ENCODE data around the gene SIRPG.
"Not testable (repeated sequence)": the region's sequence is repeated elsewhere in the genome, so short reads cannot be mapped to it uniquely, and the experiment has no call there.

SIRPG gene

GRCh38 chr20:1633535-1633934 lies 24.0 kb downstream of the SIRPG start:
- DNase-seq, result no peak

- DNase-seq, result no peak
Measured at GRCh38 chr20:1632178-1632577, 25.4 kb downstream of the SIRPG start.

DNA sequence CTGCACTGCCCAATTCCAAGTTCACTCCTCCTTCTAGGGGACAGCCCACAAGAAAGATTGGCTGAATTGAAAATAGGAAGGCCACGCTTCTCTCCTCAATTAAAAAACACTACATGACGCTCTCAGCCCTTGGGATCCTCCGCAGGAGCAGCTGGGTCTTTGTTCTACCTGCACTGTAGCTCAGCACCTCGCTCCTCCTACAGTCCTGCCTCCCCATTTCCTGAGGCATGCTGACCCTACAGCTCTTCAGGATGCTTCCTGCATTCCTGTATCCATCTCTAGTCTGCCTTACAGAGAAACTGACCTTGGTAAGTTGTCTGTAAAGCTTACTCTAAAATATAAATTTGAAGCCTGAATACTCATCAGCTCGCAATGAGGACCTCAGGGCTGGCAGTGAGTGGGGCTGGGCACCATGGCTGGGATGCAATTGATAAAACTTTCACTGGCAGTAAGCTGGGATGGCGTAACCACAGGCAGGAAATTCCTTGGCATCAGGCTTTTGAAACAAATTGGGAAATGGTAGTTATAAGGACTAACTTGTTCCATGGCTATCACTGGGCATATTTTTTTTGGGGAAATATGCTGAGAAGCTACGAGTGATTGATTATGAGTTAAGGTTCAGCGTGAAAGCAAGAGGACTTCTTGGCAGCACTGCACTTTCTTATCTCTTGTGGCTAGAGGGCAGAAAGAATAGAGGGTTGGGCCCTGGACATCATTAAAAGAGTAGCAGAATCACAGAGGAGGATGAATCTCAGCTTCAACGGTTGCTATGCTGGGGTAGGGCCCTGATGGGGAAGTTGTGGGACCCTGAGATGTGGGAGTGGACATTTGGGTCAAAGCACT lies 26.0 kb downstream of the SIRPG start:
- DNase-seq, result no peak

DNA sequence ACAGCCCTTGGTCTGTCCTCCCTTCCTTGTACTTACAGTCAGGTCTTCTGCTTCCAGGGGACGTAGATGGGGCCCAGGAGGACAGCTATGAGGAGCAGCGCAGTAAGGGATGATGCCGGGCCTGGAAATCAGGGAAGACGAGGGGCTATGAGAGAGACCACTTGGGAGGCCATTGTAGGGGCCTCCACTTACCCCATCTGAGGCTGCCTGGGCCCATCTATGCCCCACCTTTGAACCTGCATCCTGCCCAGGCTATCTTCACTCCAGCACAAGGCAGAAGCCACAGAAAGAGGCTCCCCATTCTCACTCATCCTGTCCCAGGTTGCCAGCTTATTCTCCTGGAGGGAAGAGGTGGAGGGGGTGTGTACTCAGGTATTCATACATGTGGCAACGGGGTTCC lies 27.4 kb downstream of the SIRPG start:
- no peak for DNase-seq

DNA sequence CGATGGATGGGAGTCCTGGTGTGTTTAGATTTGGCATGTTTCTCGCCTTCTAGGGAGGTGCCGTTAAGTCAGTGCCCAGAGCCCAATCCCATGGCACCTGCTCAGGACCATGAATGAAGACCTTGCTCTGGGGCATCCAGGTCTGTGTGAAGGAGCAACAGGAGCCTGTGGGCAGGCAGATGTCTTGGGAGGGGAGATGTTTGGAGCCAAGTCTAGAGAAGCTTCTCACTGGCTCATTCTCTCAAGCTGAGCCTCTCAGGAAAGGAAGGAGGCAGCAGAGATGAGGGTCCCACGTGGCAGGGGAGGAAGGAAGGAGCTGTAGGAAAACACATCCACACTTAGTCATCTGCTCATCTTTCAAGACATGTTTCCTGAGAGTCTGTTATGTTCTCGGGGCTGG lies 28.3 kb downstream of the SIRPG start:
- DNase-seq, result no peak

GRCh38 chr20:1628621-1629020 lies 29.0 kb downstream of the SIRPG start:
- no peak for DNase-seq

- no peak for DNase-seq
Measured at GRCh38 chr20:1627200-1627550, 30.4 kb downstream of the SIRPG start.

DNA sequence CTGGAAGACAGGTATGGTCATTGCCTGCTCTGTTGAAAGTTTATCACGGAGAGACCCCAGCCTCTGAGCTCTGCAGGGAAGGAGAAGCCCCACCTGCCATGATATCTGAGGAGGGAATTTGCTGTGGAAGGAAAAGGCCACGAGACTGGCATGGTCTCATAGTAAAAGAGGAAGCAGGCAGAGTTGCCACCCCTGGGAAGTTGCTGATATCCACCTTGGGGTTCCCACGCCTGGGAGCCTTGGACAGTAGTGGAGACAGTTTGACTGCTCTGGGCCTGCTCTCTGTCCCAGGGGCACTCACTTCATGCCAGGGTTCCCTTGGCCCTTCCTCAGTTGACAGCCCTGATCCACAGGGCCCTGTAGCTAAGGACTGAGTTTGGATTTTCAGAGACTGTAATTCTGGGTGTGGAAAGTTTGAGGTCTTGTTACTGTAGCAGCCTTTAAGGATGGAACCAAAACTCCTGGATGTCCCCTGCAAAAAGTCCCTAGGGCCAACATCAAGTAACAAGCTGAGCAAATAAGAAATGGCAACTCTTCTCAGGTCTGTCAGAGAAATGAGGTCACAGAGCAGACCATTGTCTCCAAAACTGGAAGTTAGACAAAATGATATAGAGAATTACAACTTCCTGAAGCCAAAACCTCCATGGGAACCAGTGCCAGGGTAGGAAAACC lies 30.9 kb downstream of the SIRPG start:
- no peak for DNase-seq

GRCh38 chr20:1625083-1625690 lies 32.4 kb downstream of the SIRPG start:
- no peak for DNase-seq

- DNase-seq, result no peak
Measured at GRCh38 chr20:1623501-1624205, 33.9 kb downstream of the SIRPG start.

DNA sequence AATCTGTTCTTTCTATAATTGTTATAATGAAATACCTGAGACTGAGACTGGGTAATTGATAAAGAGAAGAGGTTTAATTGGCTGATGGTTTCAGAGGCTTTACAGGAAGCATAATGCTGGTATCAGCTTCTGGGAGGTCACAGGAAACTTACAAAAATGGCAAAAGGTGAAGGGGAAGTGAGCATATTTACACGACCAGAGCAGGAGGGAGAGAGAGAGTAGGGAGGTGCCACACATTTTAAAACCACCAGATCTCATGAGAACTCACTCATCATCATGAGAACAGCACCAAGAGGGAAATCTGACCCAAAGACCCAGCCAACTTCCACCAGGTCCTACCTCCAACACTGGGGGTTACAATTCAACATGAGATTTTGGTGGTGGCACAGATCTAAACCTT lies 35.1 kb downstream of the SIRPG start:
- DNase-seq, result no peak

DNA sequence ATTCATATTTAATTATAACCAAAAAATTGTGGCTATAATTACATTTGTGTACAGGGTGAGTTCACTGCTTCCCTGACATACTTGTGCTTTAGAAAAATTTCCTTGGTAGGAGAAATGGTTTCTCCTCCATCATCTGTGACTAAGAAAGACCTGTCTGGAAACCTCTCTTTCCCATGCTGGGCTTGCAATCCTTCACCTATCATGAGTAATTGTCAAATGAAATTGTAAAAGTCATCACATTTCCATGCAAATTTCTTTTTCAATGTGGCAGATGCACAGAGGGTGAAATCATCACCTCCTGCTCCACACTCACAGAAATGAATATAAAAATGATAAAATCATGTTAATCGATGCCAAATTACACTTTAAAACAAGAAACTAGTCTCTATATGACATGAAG lies 36.3 kb downstream of the SIRPG start:
- no peak for DNase-seq

DNA sequence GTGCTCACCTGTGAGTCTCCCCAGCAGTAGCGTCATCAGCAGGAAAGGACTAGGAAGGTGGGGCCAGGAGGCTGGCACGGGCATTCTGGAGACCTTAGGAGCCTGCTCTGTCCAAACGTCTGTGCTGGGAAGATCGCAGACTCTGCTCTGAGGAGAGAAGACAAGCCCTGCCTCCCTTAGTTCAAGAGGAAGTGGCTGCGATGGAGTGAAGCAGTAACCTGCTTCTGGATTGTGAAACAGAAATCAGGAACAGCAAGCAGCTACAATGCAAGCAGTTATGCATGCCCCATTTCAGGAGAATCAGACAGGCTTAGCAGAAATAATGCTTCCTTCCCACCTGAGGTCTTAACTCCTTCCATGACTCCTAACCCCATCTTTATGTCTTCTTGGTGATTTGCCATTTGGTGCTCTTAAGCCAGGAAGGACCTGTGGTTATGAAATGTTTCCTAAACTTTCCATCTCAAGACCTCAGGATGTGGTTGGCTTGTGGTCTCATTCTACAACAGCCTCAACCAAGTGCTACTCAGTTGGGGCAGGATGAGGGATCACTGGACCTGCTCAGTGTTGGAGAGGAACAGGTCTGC lies 37.6 kb downstream of the SIRPG start, which contains the start of gene SIRPB1:
Gene SIRPB1 (minus strand): TSS at position 149 of the 584 bp plus-strand sequence. CDS start 65 bp downstream, at position 84.
- DNase-seq, result no peak

DNA sequence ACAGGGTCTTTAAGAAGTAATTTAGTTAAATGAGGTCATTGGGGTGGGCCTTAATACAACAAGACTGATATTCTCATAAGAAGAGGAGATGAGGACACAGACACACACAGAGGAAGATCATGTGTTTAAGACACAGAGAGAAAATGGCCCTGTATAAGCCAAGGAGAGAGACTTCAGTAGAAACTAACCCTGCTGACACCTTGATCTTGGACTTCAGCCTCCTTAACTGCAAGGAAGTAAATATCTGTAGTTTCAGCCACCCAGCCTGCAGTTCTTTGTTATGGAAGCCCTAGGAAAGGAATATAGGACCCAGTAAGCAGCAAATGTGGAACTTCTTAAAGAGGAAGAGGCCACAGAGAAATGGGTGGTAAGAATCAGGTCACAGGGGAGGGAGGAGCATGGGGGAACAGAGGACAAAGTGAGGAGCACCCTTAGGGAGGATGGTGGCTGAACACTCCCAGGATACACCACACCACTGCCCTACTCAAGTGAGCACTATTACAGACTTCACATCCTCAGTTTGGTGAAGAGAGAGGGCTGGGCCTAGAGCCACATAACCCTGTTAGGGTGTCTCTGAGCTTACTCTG lies 38.5 kb downstream of the SIRPG start:
- no peak for DNase-seq

DNA sequence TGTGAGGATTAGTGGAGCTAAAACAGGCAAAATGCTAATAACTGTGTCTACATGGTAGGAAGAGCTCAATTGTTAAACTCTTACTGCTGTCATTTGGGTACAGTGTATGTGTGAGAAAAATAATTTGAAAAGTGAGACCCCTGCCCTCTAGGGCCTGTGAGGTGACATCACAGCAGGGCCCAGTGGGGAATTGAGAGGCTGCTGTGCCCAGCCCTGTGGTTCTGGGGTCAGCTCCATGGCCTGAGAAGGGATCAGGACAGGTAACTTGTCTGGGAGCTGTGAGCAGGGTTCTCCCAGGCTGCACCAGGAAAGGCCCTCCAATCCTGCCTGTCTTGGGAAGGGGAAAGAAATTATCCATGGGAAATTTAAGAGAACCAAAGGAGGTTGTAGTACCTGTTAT lies 39.1 kb downstream of the SIRPG start:
- DNase-seq, result no peak

- DNase-seq, result no peak
Measured at GRCh38 chr20:1616858-1617434, 40.6 kb downstream of the SIRPG start.

DNA sequence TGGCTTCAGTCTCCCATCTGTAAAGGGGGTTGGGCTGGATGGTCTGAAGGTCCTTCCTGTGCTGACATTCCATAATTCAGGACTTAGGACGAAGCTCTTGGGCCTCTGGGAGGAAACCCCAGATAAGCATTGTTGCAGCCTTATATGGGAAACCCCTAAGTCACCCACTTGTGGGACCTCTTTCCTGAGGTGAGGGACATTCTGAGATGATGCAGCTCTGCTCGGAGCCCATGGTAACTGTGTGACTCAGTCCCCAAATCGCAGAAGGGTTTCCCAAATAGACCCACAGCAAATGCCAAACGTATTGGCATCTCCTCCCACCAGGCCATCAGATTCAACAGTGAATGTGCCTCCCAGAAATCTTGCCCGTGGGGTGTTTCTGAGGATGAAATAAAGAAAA lies 47.2 kb downstream of the SIRPG start:
- DNase-seq, result not testable (repeated sequence)

DNA sequence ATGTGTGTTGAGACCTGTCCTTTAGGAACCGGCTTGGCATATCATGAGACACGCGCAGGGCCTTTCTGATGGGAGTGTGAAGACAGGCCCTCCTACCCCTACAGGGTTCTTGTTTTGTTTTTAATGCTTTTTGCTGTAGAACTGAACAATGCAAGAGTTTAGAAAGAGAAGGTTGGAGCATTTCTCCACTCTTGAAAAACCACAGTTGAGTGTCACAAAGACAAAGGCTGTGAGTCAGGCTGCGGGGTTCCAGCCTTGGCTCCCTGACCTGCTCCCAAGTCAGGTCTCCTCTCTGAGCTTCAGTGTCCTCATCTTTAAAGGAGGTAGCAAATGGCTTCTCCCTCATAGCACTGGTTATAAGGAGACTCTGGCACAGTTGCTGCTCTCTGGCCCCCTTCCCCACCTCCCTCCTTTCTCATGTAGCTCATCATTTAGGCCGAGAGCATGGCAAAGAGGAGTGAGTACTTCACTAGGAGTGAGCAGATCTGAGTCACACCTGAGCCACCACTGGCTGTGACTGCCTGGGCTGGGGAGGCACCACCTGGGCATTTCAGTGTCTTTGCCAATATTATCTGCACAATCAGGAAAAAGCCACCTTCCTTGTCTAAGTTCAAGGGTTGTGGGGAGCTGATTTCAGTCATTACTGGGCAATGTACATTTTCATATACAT lies 48.8 kb downstream of the SIRPG start:
- not testable (repeated sequence) for DNase-seq

- DNase-seq, result no peak
Measured at GRCh38 chr20:1600736-1601135, 56.8 kb downstream of the SIRPG start.

DNA sequence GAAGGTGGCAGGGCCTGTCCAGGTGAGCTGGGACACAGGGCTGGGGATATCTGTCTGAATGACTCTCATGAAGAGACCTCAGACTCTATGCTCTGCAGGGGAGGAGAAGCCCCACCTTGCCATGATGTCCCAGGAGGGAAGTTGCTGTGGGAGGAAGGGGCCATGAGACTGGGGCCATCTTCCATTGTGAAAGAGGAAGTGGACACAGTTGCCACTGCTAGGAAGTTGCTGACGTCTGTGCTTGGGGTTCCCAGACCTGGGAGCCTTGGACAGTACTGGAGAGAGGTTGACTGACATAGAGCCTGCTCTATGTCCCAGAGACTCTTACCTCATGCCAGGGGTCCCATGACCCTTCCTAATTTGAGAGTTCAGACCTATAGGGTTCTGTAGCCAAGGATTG lies 62.2 kb downstream of the SIRPG start:
- no peak for DNase-seq
